ENCODE measurements around the gene CREG1.

DNA sequence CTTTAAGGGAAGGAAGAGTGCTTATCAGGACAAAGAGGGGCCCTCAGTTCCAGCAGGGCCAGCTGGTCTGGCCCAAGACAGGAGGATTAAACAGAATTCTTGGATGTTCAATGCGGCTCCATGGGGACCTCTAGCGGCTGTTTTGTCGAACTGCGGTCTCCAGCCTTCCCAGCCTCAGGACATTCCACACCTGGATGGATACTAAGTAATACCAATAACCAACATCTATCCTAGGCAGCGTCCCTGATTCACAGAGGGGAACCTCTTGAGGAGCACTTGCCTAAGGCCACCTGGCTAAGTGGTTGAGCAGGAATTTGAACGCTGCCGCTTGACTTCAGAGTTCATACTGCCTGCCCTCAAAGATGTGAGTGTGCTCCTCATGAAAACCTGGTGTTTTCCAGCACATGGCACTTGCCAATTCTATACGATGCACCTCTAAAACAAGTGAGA is 19.7 kb downstream of the CREG1 start:
- TF ChIP-seq TAF1 (IDR thresholded peaks at IDR 0.05; ENCODE audit: low read depth, low read length) = no peak
- no peak for TF ChIP-seq SPI1 (IDR thresholded peaks at IDR 0.05; ENCODE audit: low read depth, low read length)

Data from GM12891 (cell line).